IMR-90 (cell line): Measurements from ENCODE around the gene STUM. TPM values are rescaled to one million over a fixed set of nuclear protein-coding genes. Genes with fewer than 3 reads are reported as not detected.

Experiments used
- ATAC-seq: fragments of 200-7000 bp; cut with Tn5 transposase; 2 replicates; pipeline ENCODE4 v1.9.1; 2020; ENCODE audit warnings: low read depth, mild to moderate bottlenecking, moderate library complexity
- BruUV-seq: library from RNA; stranded (reverse); fragments of 400-500 nt; replicated peaks from 2 replicates; lab custom pipeline; 2021; lab: Mats Ljungman, UMichigan
- CTCF ChIA-PET: fragments of 300-600 bp; formaldehyde crosslinking; extraction: SDS; loops from one replicate; lab custom pipeline; 2021; ENCODE audit warnings: antibody characterized with exemption; lab: Yijun Ruan, JAX
- POLR2A ChIA-PET: fragments of 300-600 bp; sonication (Branson Sonifier 250); formaldehyde crosslinking; loops from one replicate; lab custom pipeline; 2022; ENCODE audit warnings: antibody characterized with exemption; ENCODE audit not compliant: unreplicated experiment; lab: Charles Lee
- DNase-seq: peaks from one replicate; pipeline ENCODE4 v3.0.0; 2013
- H2AFZ ChIP-seq: replicated peaks from 2 replicates; pipeline ENCODE3; 2013; ENCODE audit warnings: low read length, mild to moderate bottlenecking; ENCODE audit not compliant: poor library complexity
- H2AK5ac ChIP-seq: 2 replicates; pipeline ENCODE4 v1.6.1; 2013; ENCODE audit warnings: low read depth, low read length, inconsistent platforms
- H2AK9ac ChIP-seq: replicated peaks from 2 replicates; pipeline ENCODE3; 2013; ENCODE audit warnings: mild to moderate bottlenecking, low read depth, low read length, moderate library complexity; ENCODE audit not compliant: poor library complexity
- H2BK120ac ChIP-seq: 2 replicates; pipeline ENCODE4 v1.6.1; 2013; ENCODE audit warnings: low read depth, low read length, inconsistent platforms
- H2BK15ac ChIP-seq: 3 replicates; pipeline ENCODE4 v1.6.1; 2013; ENCODE audit warnings: low read depth, low read length, inconsistent platforms
- H2BK20ac ChIP-seq: 2 replicates; pipeline ENCODE4 v1.6.1; 2013; ENCODE audit warnings: low read depth, mild to moderate bottlenecking, inconsistent platforms, low read length, moderate library complexity
- H2BK5ac ChIP-seq: 2 replicates; pipeline ENCODE4 v1.6.1; 2013; ENCODE audit warnings: mild to moderate bottlenecking, low read depth, low read length, inconsistent platforms; ENCODE audit not compliant: poor library complexity, severe bottlenecking
- H3K14ac ChIP-seq: replicated peaks from 2 replicates; pipeline ENCODE4 v1.6.1; 2013; ENCODE audit warnings: low read depth, low read length, inconsistent platforms
- H3K18ac ChIP-seq: 2 replicates; pipeline ENCODE4 v1.6.1; 2013; ENCODE audit warnings: low read depth, low read length, control low read depth
- H3K23ac ChIP-seq: 2 replicates; pipeline ENCODE4 v1.6.1; 2013; ENCODE audit warnings: low read depth, low read length, inconsistent platforms
- H3K27ac ChIP-seq: 2 replicates; pipeline ENCODE4 v1.5.1; 2013; ENCODE audit warnings: mild to moderate bottlenecking, control low read depth, low read length; ENCODE audit not compliant: insufficient read depth
- H3K27me3 ChIP-seq: 2 replicates; pipeline ENCODE4 v1.6.1; 2013; ENCODE audit warnings: low read length; ENCODE audit not compliant: control insufficient read depth, insufficient read depth
- H3K36me3 ChIP-seq: 2 replicates; pipeline ENCODE4 v1.6.1; 2013; ENCODE audit warnings: low read length, mixed read lengths; ENCODE audit not compliant: control insufficient read depth, insufficient read depth
- H3K4ac ChIP-seq: 2 replicates; pipeline ENCODE4 v1.6.1; 2013; ENCODE audit warnings: low read depth, low read length, inconsistent platforms
- H3K4me1 ChIP-seq: 2 replicates; pipeline ENCODE4 v1.6.1; 2013; ENCODE audit warnings: low read length, mixed read lengths; ENCODE audit not compliant: control insufficient read depth, insufficient read depth
- H3K4me2 ChIP-seq: 2 replicates; pipeline ENCODE4 v1.6.1; 2013; ENCODE audit warnings: low read depth, mild to moderate bottlenecking, control low read depth, low read length, moderate library complexity
- H3K4me3 ChIP-seq: 2 replicates; pipeline ENCODE4 v1.5.1; 2013; ENCODE audit warnings: low read depth, mild to moderate bottlenecking, control low read depth, low read length, moderate library complexity; ENCODE audit not compliant: insufficient read depth
- H3K56ac ChIP-seq: 2 replicates; pipeline ENCODE4 v1.6.1; 2013; ENCODE audit warnings: low read length, inconsistent platforms; ENCODE audit not compliant: insufficient read depth; ENCODE audit errors: extremely low read depth
- H3K79me1 ChIP-seq, 2 experiments: 2 replicates each; pipeline ENCODE4 v1.6.1; 2013; ENCODE audit warnings: low read length in 2 of 2, inconsistent platforms in 1 of 2, low read depth in 1 of 2
- H3K9ac ChIP-seq: 2 replicates; pipeline ENCODE4 v1.6.1; 2013; ENCODE audit warnings: low read depth, low read length, control low read depth
- H3K9me1 ChIP-seq: 2 replicates; pipeline ENCODE4 v1.6.1; 2013; ENCODE audit warnings: low read length, inconsistent platforms; ENCODE audit not compliant: insufficient read depth
- H3K9me3 ChIP-seq: 2 replicates; pipeline ENCODE4 v1.6.1; 2013; ENCODE audit warnings: low read length; ENCODE audit not compliant: control insufficient read depth, insufficient read depth
- H4K20me1 ChIP-seq: 2 replicates; pipeline ENCODE4 v1.6.1; 2013; ENCODE audit warnings: low read length, inconsistent platforms; ENCODE audit not compliant: insufficient read depth
- H4K5ac ChIP-seq: 2 replicates; pipeline ENCODE4 v1.6.1; 2013; ENCODE audit warnings: mild to moderate bottlenecking, low read depth, low read length, control low read depth
- H4K8ac ChIP-seq, 2 experiments: 2 replicates each; pipeline ENCODE4 v1.6.1; 2013; ENCODE audit warnings: low read depth in 2 of 2, low read length in 2 of 2, control low read depth in 1 of 2, inconsistent platforms in 1 of 2
- H4K91ac ChIP-seq: 2 replicates; pipeline ENCODE4 v1.6.1; 2013; ENCODE audit warnings: low read depth, low read length, inconsistent platforms; ENCODE audit not compliant: insufficient read depth
- POLR2A ChIP-seq: IDR thresholded peaks from 2 replicates; pipeline ENCODE4 v1.6.1; 2012; ENCODE audit warnings: mild to moderate bottlenecking, low read depth, low read length
- SMC3 ChIP-seq: fragments of 150-350 bp; IDR thresholded peaks from 2 replicates; pipeline ENCODE4 v1.6.1; 2016; ENCODE audit warnings: low read depth, mild to moderate bottlenecking, antibody characterized with exemption, low read length, moderate library complexity
- WGBS, 2 experiments: methylation state at CpG; one replicate each; pipeline versions ENCODE4 v1.1.5 to v1.1.7; 2013; ENCODE audit warnings: missing lambda C conversion rate in 2 of 2; ENCODE audit not compliant: insufficient read length in 1 of 2; ENCODE audit errors: extremely low coverage in 2 of 2; 5-methylcytosine and 5-hydroxymethylcytosine counted together
- dilution Hi-C: fragments of 300-500 bp; cut with HindIII; formaldehyde crosslinking; loops from one replicate; pipeline ENCODE4 v1.14.3; 2018; ENCODE audit warnings: low sequenced_read_pairs; ENCODE audit not compliant: unreplicated experiment
- in situ Hi-C: fragments of 300-500 bp; cut with MboI; formaldehyde crosslinking; loops from 3 replicates; pipeline ENCODE4 v1.14.3; 2019; ENCODE audit warnings: low sequenced_read_pairs, inconsistent platforms, mixed read lengths
- intact Hi-C: fragments of 100-400 bp; cut with micrococcal nuclease; formaldehyde crosslinking; loops from 2 replicates; pipeline ENCODE4 v1.10.0; 2022
- polyA plus RNA-seq, 3 experiments: library from polyadenylated mRNA; depleted of rRNA; stranded (reverse); fragments of >200 nt; gene quantifications; 2 replicates each; pipeline ENCODE4 v1.2.3, GENCODE V29; 2012; ENCODE audit warnings: low replicate concordance in 1 of 3
- total RNA-seq: library from RNA; depleted of rRNA; stranded (reverse); fragments of >200 nt; gene quantifications from 2 replicates; pipeline ENCODE4 v1.2.3, GENCODE V29; 2012

Gene STUM
- total and polyA plus RNA-seq, 2 of the 4 experiments (the other 2 are of a cell fraction): not detected

GRCh38 chr1:226610671-226611070 lies 62.1 kb downstream of the STUM start:
- intact Hi-C loops: no loop called here
- no peak overlapping the region for H4K5ac ChIP-seq
- no peak overlapping the region for H3K18ac ChIP-seq
- no peak overlapping the region for H2AK5ac ChIP-seq
- TF ChIP-seq SMC3 (no peak), POLR2A (no peak)
- no peaks in the 10 kb centered on the region for H4K20me1 ChIP-seq
- no peaks in the 10 kb centered on the region for H3K36me3 ChIP-seq
- H3K4me2 ChIP-seq: no peak overlapping the region
- no peak overlapping the region for H3K23ac ChIP-seq
- H2AK9ac ChIP-seq: no peak overlapping the region
- H3K56ac ChIP-seq: no peak overlapping the region
- H2BK5ac ChIP-seq: no peak overlapping the region
- no TSS peak for BruUV-seq
- no peak overlapping the region for H3K14ac ChIP-seq
- H3K9me3 ChIP-seq: no peaks in the 10 kb centered on the region
- no peak overlapping the region for H2BK20ac ChIP-seq
- H3K4me1 ChIP-seq: no peaks in the 10 kb centered on the region; the same call in 1 of the 2 replicates
- WGBS, 2 experiments: 56% methylated on average over 3 of the region's 7 CpGs; no CpG with 5 or more reads in 1 of the 2 experiments
- no peak for DNase-seq
- no peak overlapping the region for H3K4ac ChIP-seq
- ChIA-PET CTCF (no interaction called here), POLR2A (no interaction called here)
- no peak for ATAC-seq
- no peaks in the 10 kb centered on the region for H3K79me1 ChIP-seq
- in situ Hi-C loops: no loop called here
- H2AFZ ChIP-seq: no peak overlapping the region
- H3K4me3 ChIP-seq: no peak overlapping the region
- H3K27me3 ChIP-seq: peaks cover 20% of the 10 kb centered on the region
- no peak overlapping the region for H4K91ac ChIP-seq
- no peaks in the 10 kb centered on the region for H3K9me1 ChIP-seq
- no peak overlapping the region for H4K8ac ChIP-seq
- H3K9ac ChIP-seq: no peak overlapping the region
- H2BK120ac ChIP-seq: no peak overlapping the region
- H2BK15ac ChIP-seq: no peak overlapping the region
- dilution Hi-C loops: no loop called here
- no peak overlapping the region for H3K27ac ChIP-seq
